ENCODE results near the gene PLEKHD1.
"Not testable (repeated sequence)": the region's sequence is repeated elsewhere in the genome, so short reads cannot be mapped to it uniquely, and the experiment has no call there.

The PLEKHD1 gene

GRCh38 chr14:69490219-69490918 lies 5.8 kb downstream of the PLEKHD1 start:
- Histone ChIP-seq H4K20me1 (peaks cover 0 to 3% (median 0%) of the 10 kb centered on the region in 11 experiments; a peak in 3 of 22 replicates), H3K4me3 (no peak overlapping the region), H3K27ac (no peak overlapping the region), H3K4me2 (no peak overlapping the region), H3K4me1 (peaks cover 13 to 19% (median 16%) of the 10 kb centered on the region in 10 experiments), H3K9ac (no peak overlapping the region), H3K27me3 (peaks cover 13 to 19% (median 15%) of the 10 kb centered on the region in 11 experiments), H3K9me3 (replicated peaks in 1 of 11) (no peaks in the 10 kb centered on the region), H3K36me3 (no peaks in the 10 kb centered on the region)
- no peak for TF ChIP-seq Cebpa-rat (IDR thresholded peaks at IDR 0.05)

- Histone ChIP-seq H3K9ac (no peak overlapping the region), H3K4me3 (no peak overlapping the region), H3K36me3 (no peaks in the 10 kb centered on the region)
Observed at GRCh38 chr14:69491193-69491592, 6.7 kb downstream of the PLEKHD1 start.

GRCh38 chr14:69493038-69493437 lies 8.5 kb downstream of the PLEKHD1 start:
- Histone ChIP-seq H3K4me1 (peaks cover 3 to 5% (median 4%) of the 10 kb centered on the region in 10 experiments), H3K9ac (no peak overlapping the region), H3K27me3 (no peaks in the 10 kb centered on the region), H3K36me3 (no peaks in the 10 kb centered on the region), H3K27ac (no peak overlapping the region), H3K4me2 (no peak overlapping the region), H3K4me3 (no peak overlapping the region), H3K9me3 (replicated peaks in 1 of 11) (no peaks in the 10 kb centered on the region), H4K20me1 (no peaks in the 10 kb centered on the region; a peak in 1 of 22 replicates)
- TF ChIP-seq Cebpa-rat (IDR thresholded peaks at IDR 0.05), result no peak

More at GRCh38 chr14:69491193-69491592, 6.7 kb downstream of the PLEKHD1 start:
- TF ChIP-seq Cebpa-rat (IDR thresholded peaks at IDR 0.05), result no peak
- H3K4me2 ChIP-seq, result no peak overlapping the region
- H3K27ac ChIP-seq, result no peak overlapping the region
- peaks cover 5 to 11% (median 6%) of the 10 kb centered on the region in 11 experiments; a peak in 21 of 22 replicates for H3K27me3 ChIP-seq
- H3K4me1 ChIP-seq, result peaks cover 13 to 19% (median 16%) of the 10 kb centered on the region in 10 experiments
- H4K20me1 ChIP-seq, result peaks cover 0 to 3% (median 0%) of the 10 kb centered on the region in 11 experiments; a peak in 2 of 22 replicates
- no peaks in the 10 kb centered on the region for H3K9me3 ChIP-seq (replicated peaks in 1 of 11)

GRCh38 chr14:69493791-69494190 lies 9.3 kb downstream of the PLEKHD1 start:
- no peaks in the 10 kb centered on the region for H3K9me3 ChIP-seq (replicated peaks in 1 of 11)
- no peaks in the 10 kb centered on the region for H3K4me1 ChIP-seq
- H3K9ac ChIP-seq, result no peak overlapping the region
- no peak overlapping the region for H3K4me3 ChIP-seq
- no peaks in the 10 kb centered on the region; a peak in 1 of 22 replicates for H4K20me1 ChIP-seq
- no peaks in the 10 kb centered on the region for H3K27me3 ChIP-seq
- H3K27ac ChIP-seq, result no peak overlapping the region
- H3K36me3 ChIP-seq, result no peaks in the 10 kb centered on the region
- TF ChIP-seq Cebpa-rat (IDR thresholded peaks at IDR 0.05), result no peak
- H3K4me2 ChIP-seq, result no peak overlapping the region

- no peak overlapping the region for H3K4me3 ChIP-seq
- H3K4me2 ChIP-seq, result no peak overlapping the region
- TF ChIP-seq Cebpa-rat (IDR thresholded peaks at IDR 0.05), result no peak
- H3K27me3 ChIP-seq, result no peaks in the 10 kb centered on the region
- H3K9me3 ChIP-seq (replicated peaks in 1 of 11), result no peaks in the 10 kb centered on the region
- H3K9ac ChIP-seq, result no peak overlapping the region
- no peaks in the 10 kb centered on the region for H3K36me3 ChIP-seq
- H3K4me1 ChIP-seq, result no peaks in the 10 kb centered on the region
- no peak overlapping the region for H3K27ac ChIP-seq
- H4K20me1 ChIP-seq, result no peaks in the 10 kb centered on the region; a peak in 1 of 22 replicates
Observed at GRCh38 chr14:69495341-69495921, 10.9 kb downstream of the PLEKHD1 start.

GRCh38 chr14:69497866-69498265 lies 13.3 kb downstream of the PLEKHD1 start:
- not testable (repeated sequence) for H3K36me3 ChIP-seq; H3K4me1 ChIP-seq; H3K27ac ChIP-seq; H3K27me3 ChIP-seq; H3K4me2 ChIP-seq; H4K20me1 ChIP-seq; H3K9me3 ChIP-seq (replicated peaks in 1 of 11); H3K9ac ChIP-seq; H3K4me3 ChIP-seq

GRCh38 chr14:69498286-69498685 lies 13.8 kb downstream of the PLEKHD1 start:
- not testable (repeated sequence) for H3K27me3 ChIP-seq; H3K9ac ChIP-seq; H3K9me3 ChIP-seq (replicated peaks in 1 of 11)

GRCh38 chr14:69499436-69499835 lies 14.9 kb downstream of the PLEKHD1 start:
- Histone ChIP-seq H3K27ac (no peak overlapping the region), H3K27me3 (no peaks in the 10 kb centered on the region), H3K4me3 (no peak overlapping the region), H3K36me3 (no peaks in the 10 kb centered on the region), H3K9me3 (replicated peaks in 1 of 11) (no peaks in the 10 kb centered on the region), H3K4me1 (no peaks in the 10 kb centered on the region), H3K4me2 (no peak overlapping the region), H4K20me1 (no peaks in the 10 kb centered on the region; a peak in 1 of 22 replicates), H3K9ac (no peak overlapping the region)
- no peak for TF ChIP-seq Cebpa-rat (IDR thresholded peaks at IDR 0.05)

More at GRCh38 chr14:69498286-69498685, 13.8 kb downstream of the PLEKHD1 start:
- not testable (repeated sequence) for H3K4me1 ChIP-seq, H3K27ac ChIP-seq, H3K4me3 ChIP-seq, H3K36me3 ChIP-seq, H3K4me2 ChIP-seq, H4K20me1 ChIP-seq

- H3K4me2 ChIP-seq, result no peak overlapping the region
- no peaks in the 10 kb centered on the region for H3K27me3 ChIP-seq
- H3K4me3 ChIP-seq, result no peak overlapping the region
- no peaks in the 10 kb centered on the region for H3K9me3 ChIP-seq (replicated peaks in 1 of 11)
- no peaks in the 10 kb centered on the region; a peak in 1 of 22 replicates for H4K20me1 ChIP-seq
- H3K36me3 ChIP-seq, result no peaks in the 10 kb centered on the region
- H3K9ac ChIP-seq, result no peak overlapping the region
- no peak for TF ChIP-seq Cebpa-rat (IDR thresholded peaks at IDR 0.05)
- no peaks in the 10 kb centered on the region for H3K4me1 ChIP-seq
- no peak overlapping the region for H3K27ac ChIP-seq
Observed at GRCh38 chr14:69500096-69500495, 15.6 kb downstream of the PLEKHD1 start.

GRCh38 chr14:69500736-69501135 lies 16.2 kb downstream of the PLEKHD1 start:
- no peak overlapping the region for H3K9ac ChIP-seq
- no peak overlapping the region for H3K4me3 ChIP-seq
- no peaks in the 10 kb centered on the region for H3K27me3 ChIP-seq
- no peaks in the 10 kb centered on the region for H4K20me1 ChIP-seq
- no peak overlapping the region for H3K27ac ChIP-seq
- H3K4me1 ChIP-seq, result no peaks in the 10 kb centered on the region
- H3K36me3 ChIP-seq, result no peaks in the 10 kb centered on the region
- no peak overlapping the region for H3K4me2 ChIP-seq
- TF ChIP-seq Cebpa-rat (IDR thresholded peaks at IDR 0.05), result no peak
- no peaks in the 10 kb centered on the region for H3K9me3 ChIP-seq (replicated peaks in 1 of 11)

Data from BLaER1 treated with 17β-estradiol and CSF1 and Interleukin-3, amounts not matched to agents 10 nM and 100 nM (cell line).